Left colon (tissue), 2 donors: Measurements from ENCODE around the gene TUBA3C. TPM values are rescaled to one million over a fixed set of nuclear protein-coding genes. Genes with fewer than 3 reads are reported as not detected.

Experiments
- ATAC-seq: fragments of 200-7000 bp; cut with Tn5 transposase; one replicate; pipeline ENCODE4 v1.9.1; 2020; ENCODE audit warnings: mild to moderate bottlenecking, moderate library complexity
- DNase-seq, 2 donors: peaks; one replicate each; pipeline ENCODE4 v3.0.0-alpha.2; 2020
- intact Hi-C, 2 donors: fragments of 100-400 bp; cut with DNase I in 1 of 2; cut with micrococcal nuclease in 1 of 2; formaldehyde crosslinking; loops; one replicate each; pipeline versions ENCODE4 v1.11.2 to v1.14.0; 2022; cut with DNase I, micrococcal nuclease
- total RNA-seq, 2 donors: library from RNA; stranded (reverse); fragmentation: NEBNext Ultra II Directional; extraction: Animal tissue kit (Norgen Biotek cat#: 25700); gene quantifications; one replicate each; pipeline ENCODE4 v1.2.1, GENCODE V29; 2021
- donor health status: DM: no; HTN: no; CAD: no.
- donor health status: DM: yes; HTN: yes; CAD: no.

The TUBA3C gene
- total RNA-seq, 2 donors from 2014 or later, result not detected

- intact Hi-C loops, result no loop called here
- ATAC-seq (no peak), DNase-seq (no peak)
Observed at GRCh38 chr13:19171563-19171962, 10.1 kb downstream of the TUBA3C start.

DNA sequence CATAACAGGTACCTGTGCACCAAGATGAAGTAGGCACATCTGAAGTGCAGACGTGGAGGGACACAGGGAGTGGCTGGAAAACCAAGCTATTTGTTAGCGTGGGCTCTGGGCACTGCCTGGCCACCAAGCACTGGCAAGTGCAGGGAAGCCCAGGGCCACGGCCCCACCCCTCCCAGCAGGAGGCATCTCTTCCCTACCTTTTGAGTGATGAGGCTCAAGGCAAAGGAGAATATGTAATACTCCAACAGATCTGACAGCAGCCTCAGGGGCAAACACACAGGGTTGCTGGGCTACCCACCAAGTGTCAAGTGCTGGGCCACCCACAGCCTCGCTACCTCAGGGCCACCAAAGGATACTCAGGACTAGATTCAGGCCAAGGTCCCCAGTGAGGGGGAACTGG lies 11.6 kb downstream of the TUBA3C start:
- DNase-seq (no peak), ATAC-seq (no peak)
- intact Hi-C loops, result no loop called here

GRCh38 chr13:19169496-19169895 lies 12.1 kb downstream of the TUBA3C start:
- intact Hi-C loops, result no loop called here
- DNase-seq (no peak), ATAC-seq (no peak)

DNA sequence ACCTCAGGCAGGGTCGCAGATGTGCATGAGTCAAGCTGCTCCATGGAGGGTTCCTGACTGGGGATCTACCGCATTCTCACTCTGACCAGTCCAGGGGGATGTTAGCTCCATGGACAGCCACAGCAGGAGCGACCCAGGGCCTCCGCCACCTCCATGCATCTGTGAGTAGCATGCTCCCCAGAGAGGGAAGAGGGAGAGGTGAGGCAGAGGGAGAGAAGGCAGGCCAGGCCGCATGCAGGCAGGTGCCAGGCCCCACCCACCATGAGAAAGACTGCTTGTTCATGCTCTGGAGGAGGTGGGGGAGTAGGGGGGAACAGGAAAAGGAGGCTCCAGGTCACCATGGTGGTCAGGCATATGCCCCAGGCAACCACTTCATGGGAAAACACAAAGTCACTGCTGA lies 20.3 kb downstream of the TUBA3C start:
- intact Hi-C loops, result no loop called here
- DNase-seq (no peak), ATAC-seq (no peak)

- intact Hi-C loops, result no loop called here
- ATAC-seq (no peak), DNase-seq (no peak)
Observed at GRCh38 chr13:19159761-19160420, 21.7 kb downstream of the TUBA3C start.

DNA sequence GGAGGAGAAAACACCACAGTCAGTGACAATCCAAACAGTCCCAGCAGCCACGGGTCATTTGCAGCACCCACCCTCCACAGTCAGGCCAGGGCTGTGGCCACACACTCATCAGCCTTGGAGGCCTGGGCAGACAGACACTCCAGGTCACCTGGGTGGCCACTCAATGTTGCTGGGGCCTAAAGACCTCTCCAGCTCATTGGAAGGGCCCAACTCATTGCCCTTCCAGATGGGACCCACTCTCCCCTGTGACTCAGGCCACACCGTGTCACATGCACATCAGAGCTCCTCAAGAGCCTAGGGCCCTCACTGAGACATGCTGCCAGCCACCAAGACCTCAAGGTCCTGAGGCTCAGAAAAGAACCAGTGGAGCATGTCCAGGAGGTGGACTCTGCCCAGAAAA lies 22.4 kb downstream of the TUBA3C start:
- ATAC-seq, result no peak
- no peak for DNase-seq
- intact Hi-C loops, result no loop called here

DNA sequence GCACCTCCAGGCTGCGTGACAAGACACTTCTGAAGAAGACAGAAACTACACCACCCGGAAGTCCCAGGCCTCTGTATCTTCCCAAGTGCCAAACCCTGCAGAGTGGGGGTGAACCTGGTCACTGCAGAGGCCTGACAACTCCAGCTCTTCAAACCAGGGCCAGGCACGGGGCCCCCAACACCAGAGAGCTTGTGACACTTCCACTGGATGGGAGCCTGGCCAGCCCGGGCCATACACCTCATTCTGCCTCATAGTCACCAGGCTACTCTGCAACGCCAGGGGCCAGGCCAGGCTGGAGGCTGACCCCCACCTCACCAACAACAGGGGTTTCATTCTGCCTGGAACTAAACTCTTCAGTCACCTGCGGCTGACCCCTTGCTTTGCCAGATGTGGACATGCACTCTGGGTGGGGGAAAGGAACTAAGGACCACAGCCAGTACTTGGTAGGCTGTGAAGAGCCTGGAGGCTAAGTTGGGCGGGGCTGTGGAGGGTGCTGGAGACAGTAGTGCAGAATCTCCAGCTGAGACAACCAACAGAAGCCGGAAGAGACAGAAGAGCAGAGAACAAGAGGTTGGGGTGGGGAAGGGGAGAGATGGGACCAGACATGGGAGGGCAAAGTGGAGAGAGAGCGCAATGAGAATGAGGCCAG lies 23.0 kb downstream of the TUBA3C start:
- no peak for ATAC-seq
- intact Hi-C loops, result no loop called here
- DNase-seq, result no peak

GRCh38 chr13:19158006-19158405 lies 23.6 kb downstream of the TUBA3C start:
- DNase-seq (no peak), ATAC-seq (no peak)
- intact Hi-C loops, result no loop called here

GRCh38 chr13:19157461-19157860 lies 24.2 kb downstream of the TUBA3C start:
- intact Hi-C loops, result no loop called here
- ATAC-seq (no peak), DNase-seq (no peak)

GRCh38 chr13:19156013-19156825 lies 25.4 kb downstream of the TUBA3C start:
- intact Hi-C loops, result no loop called here
- no peak for DNase-seq
- no peak for ATAC-seq

DNA sequence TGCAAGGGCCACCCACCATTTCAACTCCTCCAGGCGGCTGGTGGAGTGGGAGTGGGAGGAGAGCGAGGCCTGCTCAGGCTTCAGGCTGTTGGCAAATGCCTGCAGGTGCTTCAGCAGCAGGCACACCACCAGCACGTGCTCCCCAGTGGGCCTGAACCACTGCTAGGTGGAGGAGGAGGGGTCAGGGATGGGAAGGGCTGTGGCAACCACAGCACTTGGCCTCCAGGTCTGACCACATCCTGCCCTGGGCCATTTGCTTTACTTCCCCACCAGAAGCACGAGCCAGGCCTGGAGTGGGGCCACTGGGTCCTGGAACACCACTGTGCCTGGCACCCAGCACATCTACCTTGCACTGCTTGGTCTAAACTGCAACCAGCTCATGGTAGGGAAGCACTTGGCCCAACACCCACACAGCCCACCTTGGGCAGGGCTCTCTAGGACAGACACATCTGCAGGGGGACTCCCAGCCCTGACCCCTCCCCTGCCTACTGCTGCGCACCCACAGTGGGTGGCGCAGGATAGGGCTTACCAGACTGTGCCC lies 26.2 kb downstream of the TUBA3C start:
- no peak for ATAC-seq
- intact Hi-C loops, result no loop called here
- DNase-seq, result no peak

- DNase-seq (no peak), ATAC-seq (no peak)
- intact Hi-C loops, result no loop called here
Observed at GRCh38 chr13:19154843-19155242, 26.8 kb downstream of the TUBA3C start.

DNA sequence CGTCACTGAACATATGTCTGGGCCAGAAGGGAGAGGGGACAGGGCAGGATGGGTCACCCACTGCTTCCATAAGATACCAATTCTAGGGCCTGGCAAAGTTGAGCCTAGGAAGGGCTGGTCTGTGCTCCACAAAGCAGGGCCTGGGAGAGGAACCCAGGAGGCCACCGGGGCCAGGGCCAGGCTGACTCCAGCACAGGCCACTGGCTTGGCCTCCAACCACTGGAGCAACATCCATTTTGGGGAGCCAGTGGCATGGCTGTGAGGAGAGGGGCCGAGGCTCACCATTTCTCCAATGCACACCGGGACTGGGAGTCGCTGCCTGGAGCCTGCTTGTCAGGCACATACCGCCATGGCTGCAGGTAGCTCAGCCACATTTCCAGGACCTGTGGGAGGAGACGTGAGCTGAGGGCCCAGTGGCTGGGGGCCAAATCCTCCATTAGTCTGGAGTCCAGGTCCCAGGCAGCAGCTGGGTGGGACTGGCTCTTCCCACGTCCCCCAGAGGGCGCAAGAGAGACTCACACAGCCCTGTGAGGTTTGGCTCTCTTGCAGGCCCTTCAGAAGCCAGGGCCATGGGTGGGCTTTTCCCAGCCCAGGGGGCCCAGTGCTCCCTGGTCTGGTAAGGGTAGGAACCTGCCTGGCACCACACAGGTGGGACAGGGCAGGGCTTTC lies 27.7 kb downstream of the TUBA3C start:
- DNase-seq, result no peak
- ATAC-seq, result no peak
- intact Hi-C loops, result no loop called here

GRCh38 chr13:19152403-19152802 lies 29.2 kb downstream of the TUBA3C start:
- DNase-seq, result no peak
- intact Hi-C loops, result no loop called here
- ATAC-seq, result no peak

DNA sequence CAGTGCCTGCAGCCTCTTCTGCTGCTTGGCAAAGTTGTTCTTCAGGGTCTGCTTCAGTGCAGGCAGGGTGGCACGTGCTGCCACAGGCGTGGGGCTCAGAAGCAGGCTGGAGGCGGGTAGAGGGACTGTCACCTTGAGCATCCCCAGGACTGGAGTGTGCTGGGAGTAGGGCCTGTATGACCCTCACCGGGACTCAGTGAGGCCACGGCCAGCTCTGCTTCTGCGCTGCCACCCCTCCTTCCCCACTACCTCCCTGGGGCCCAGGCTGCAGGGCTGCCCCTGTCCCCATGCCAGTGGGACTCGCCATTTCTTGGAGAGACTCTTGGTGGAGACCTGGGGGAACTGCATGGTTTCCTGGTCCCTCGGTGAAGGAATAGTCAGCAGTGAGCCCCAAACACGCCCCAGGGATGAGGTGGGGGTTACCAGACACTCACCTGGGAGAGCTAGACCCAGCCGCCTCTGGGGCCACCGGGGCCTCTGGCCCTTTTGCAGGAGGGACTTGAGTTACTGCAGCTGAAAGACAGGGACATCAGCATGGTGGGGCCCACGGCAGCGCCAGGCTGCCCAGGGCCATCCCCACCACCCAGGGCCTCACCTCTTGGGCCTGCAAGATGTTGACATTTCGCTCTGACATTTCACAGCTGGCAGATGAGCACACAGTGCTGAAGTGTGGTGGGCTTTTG lies 29.9 kb downstream of the TUBA3C start:
- intact Hi-C loops, result no loop called here
- DNase-seq (no peak), ATAC-seq (no peak)

DNA sequence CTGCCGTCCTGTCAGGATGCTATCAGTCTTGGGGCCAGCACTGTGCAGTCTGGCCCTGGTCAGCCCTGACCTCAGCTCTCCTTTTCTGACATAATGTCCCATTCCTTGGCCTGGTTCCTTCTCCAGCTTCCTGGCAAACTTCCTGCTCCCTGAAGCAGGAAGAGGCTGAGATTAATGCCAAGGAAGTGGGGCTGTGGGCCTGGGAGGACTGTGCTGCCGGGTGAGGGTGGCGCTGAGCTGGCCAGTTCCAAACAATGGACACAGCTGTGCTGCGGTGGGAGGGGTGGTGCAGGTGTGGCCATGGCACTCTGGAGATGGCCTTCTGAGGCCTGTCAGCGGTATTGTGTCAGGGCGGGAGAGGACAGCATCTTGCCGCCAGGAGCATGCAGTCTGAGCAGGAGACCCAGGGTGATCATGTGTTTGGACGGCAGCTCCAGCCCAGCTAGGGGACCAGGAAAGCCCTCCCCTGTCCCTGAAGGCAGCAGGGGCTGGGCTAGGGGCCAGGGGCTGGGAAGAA lies 30.9 kb downstream of the TUBA3C start:
- intact Hi-C loops, result no loop called here
- no peak for DNase-seq
- ATAC-seq, result no peak

- DNase-seq, result no peak
- intact Hi-C loops, result no loop called here
- no peak for ATAC-seq
Observed at GRCh38 chr13:19150226-19150625, 31.4 kb downstream of the TUBA3C start.

GRCh38 chr13:19148561-19148960 lies 33.1 kb downstream of the TUBA3C start:
- intact Hi-C loops, result no loop called here
- ATAC-seq (no peak), DNase-seq (no peak)
